Pons (tissue), 1 donor: ENCODE measurements around the gene KLHDC1.
"Not testable (repeated sequence)": the region's sequence is repeated elsewhere in the genome, so short reads cannot be mapped to it uniquely, and the experiment has no call there.

Source experiments
- DNase-seq: peaks from one replicate; pipeline ENCODE4 v3.0.0-alpha.2; 2016; ENCODE audit warnings: low spot score

KLHDC1 gene

DNA sequence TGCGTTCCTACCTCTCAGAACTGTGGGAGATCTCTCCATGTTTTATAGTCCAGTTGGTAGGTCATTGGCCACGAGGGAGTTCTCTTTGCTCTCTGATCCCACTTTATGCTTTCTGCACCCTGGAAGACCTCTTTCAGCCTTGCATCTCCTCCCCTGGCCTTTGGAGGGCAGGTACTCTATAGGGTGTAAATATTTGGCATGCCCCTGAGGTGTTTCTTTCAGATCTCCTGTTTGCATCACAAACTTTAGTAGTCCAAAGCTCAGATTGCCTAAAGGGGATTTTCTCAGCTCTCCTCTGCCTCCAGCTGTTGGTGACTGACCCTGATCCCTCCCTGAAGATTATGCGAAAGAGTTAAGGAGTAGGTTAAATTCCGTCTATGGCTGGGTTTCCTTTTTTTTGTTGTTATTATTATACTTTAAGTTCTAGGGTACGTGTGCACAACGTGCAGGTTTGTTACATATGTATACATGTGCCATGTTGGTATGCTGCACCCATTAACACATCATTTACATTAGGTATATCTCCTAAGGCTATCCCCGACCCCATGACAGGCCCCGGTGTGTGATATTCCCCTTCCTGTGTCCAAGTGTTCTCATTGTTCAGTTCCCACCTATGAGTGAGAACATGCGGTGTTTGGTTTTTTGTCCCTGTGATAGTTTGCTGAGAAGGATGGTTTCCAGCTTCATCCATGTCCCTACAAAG lies 29.0 kb downstream of the KLHDC1 start:
- DNase-seq: not testable (repeated sequence)

- peak; percentile 23 for DNase-seq
These were observed 34.3 kb downstream of the KLHDC1 start for GRCh38 chr14:49727171-49727570.

GRCh38 chr14:49732896-49733295 lies 40.0 kb downstream of the KLHDC1 start:
- peak; percentile 87 for DNase-seq

GRCh38 chr14:49733836-49734235 lies 40.9 kb downstream of the KLHDC1 start:
- DNase-seq: no peak

- not testable (repeated sequence) for DNase-seq
These were observed 42.7 kb downstream of the KLHDC1 start for GRCh38 chr14:49735669-49736068.

- no peak for DNase-seq
These were observed 52.3 kb downstream of the KLHDC1 start for GRCh38 chr14:49745191-49745590.

DNA sequence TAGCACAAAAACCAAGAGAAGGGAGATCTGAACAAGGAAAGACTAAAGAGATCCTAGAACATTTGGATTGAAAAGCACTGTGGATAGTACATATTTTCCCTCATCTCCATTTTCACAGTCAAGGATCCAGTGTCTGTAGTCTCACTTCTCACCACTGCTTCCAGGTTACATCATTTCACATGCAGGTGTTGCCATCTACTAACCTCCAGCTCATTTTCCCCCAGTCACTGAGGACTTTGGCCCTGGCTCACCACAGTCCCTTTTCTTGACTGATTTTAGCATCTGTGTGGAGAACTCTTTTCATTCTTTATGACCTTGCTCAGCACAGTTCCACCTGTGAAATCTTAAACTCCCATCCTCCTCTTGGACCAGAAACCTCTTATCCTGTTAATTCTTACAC lies 53.6 kb downstream of the KLHDC1 start:
- DNase-seq: not testable (repeated sequence)

DNA sequence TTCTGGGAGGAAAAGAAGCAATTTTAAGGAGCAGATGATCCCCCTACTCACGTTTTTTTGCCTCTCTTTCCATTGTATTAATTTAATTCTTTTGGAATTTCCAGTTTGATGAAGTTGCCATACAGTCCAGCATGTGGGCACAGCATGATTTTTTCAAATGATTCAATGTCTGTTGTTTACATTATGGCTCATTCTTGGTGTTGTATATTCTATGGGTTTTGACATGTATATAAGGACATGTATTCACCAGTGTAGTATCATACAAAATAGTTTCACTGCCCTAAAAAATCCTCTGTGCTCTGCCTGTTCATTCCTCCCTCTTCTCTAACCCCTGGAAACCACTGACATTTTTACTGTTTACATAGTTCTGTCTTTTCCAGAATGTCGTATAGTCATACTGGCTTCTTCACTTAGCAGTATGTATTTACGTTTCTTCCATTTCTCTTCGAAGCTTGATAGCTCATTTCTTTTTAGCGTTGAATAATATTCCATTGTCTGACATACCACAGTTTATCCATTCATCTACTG lies 61.7 kb downstream of the KLHDC1 start:
- DNase-seq: no peak

- no peak for DNase-seq
These were observed 62.5 kb downstream of the KLHDC1 start for GRCh38 chr14:49755378-49755777.

- DNase-seq: no peak
These were observed 69.1 kb downstream of the KLHDC1 start for GRCh38 chr14:49761839-49762551.

GRCh38 chr14:49766839-49767238 lies 73.9 kb downstream of the KLHDC1 start:
- DNase-seq: peak; percentile 11

- no peak for DNase-seq
These were observed 74.3 kb downstream of the KLHDC1 start for GRCh38 chr14:49767270-49767570.

- peak; percentile 74 for DNase-seq
These were observed 74.8 kb downstream of the KLHDC1 start, which contains the start of gene KLHDC2 for GRCh38 chr14:49767571-49768300. Gene KLHDC2 (plus strand): TSS chr14:49768153. CDS start chr14:49768469, 316 bp downstream.

- DNase-seq: peak; percentile 43
These were observed 75.6 kb downstream of the KLHDC1 start for GRCh38 chr14:49768301-49769121.

DNA sequence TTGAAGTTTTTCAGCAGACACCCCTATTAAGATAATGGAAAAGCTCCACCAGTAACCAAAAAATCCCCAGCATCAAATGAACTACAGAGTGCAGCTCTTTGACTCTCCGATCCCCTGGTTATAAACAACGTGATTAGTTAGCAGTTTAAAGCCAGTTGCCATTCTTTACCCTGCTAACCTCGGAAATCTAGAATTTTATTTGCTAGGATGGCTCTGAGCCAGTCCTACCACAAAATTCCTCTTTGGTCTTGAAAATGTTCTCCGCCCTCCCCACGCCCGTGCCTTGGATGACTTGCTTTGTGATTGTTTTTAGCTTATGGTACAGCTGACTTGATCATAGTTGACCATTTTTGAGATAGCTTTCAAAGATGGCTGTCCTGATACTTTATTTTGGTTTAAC lies 76.3 kb downstream of the KLHDC1 start:
- peak; percentile 6 for DNase-seq

GRCh38 chr14:49769581-49770211 lies 76.8 kb downstream of the KLHDC1 start:
- DNase-seq: no peak

GRCh38 chr14:49770212-49770817 lies 77.4 kb downstream of the KLHDC1 start:
- DNase-seq: no peak

DNA sequence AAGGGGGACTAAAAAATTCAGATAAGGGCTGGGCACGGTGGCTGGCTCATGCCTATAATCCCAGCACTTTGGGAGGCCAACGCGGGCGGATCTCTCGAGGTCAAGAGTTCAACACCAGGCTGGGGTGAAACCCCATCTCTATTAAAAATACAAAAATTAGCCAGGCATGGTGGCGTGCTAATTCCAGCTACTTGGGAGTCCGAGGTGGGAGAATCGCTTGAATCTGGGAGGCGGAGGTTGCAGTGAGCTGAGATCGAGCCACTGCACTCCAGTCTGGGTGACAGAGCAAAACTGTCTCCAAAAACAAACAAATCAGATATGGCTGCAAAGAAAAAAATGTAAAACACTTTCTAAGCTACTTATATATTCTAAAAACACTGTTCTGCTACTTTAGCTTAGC lies 78.8 kb downstream of the KLHDC1 start:
- not testable (repeated sequence) for DNase-seq

- DNase-seq: no peak
These were observed 81.2 kb downstream of the KLHDC1 start for GRCh38 chr14:49774106-49774505.

DNA sequence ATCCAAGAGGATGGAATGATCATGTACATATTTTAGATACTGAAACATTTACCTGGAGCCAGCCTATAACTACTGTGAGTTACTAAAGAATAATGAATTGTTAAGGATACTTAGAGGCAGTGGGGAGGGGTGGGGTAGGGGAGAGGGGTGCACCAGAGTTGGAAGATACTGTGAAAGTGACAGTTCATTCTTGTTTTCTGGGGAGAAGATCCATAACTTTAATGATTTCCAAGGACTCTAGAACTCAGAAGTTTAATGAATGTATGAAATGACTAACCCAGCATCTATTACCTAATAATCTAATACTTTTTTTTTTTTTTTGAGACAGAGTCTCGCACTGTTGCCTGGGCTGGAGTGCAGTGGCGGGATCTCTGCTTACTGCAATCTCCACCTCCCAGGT lies 85.5 kb downstream of the KLHDC1 start:
- DNase-seq: no peak

DNA sequence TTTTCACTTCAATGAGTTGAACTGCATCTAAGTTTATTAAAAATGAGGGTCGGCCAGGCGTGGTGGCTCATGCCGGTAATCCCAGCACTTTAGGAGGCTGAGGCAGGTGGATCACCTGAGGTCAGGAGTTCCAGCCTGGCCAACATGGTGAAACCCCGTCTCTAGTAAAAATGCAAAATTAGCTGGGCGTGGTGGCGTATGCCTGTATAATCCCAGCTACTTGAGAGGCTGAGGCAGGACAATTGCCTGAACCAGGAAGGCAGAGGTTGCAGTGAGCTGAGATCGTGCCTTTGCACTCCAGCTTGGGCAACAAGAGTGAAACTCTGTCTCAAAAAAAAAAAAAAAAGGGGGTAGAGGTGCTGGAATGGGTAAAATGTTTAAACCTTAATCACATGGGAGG lies 88.1 kb downstream of the KLHDC1 start:
- DNase-seq: not testable (repeated sequence)
